ENCODE results near the gene ADAM23.
A peak's percentile ranks its signal among the peaks of the same experiment; 100 is the strongest.
"Not testable (repeated sequence)": the region's sequence is repeated elsewhere in the genome, so short reads cannot be mapped to it uniquely, and the experiment has no call there.

The ADAM23 gene

GRCh38 chr2:206442833-206443734, at the start of gene ADAM23:
TSS of gene ADAM23 (plus strand) at chr2:206443532. CDS start at chr2:206443867, 335 bp downstream.
- H3K9me3 ChIP-seq, result no peaks in the 10 kb centered on the region
- peaks cover 18% of the 10 kb centered on the region in 2 experiments for H3K4me1 ChIP-seq (ENCODE audit: control insufficient read depth in 1 of 2, insufficient read depth in 1 of 2, low read depth in 1 of 2, low read length in 1 of 2)
- TF ChIP-seq CTCF (IDR thresholded peaks at IDR 0.05), result no peak
- H3K4me3 ChIP-seq (ENCODE audit: low read depth in 1 of 2, low read length in 1 of 2), result peak within 1 kb of the TSS; percentile 24 to 45
- H3K36me3 ChIP-seq, result no peaks in the 10 kb centered on the region
- H3K27me3 ChIP-seq, result peaks cover 98% of the 10 kb centered on the region
- no peak within 1 kb of the TSS for H3K27ac ChIP-seq

- Histone ChIP-seq H3K4me3 (ENCODE audit: low read depth in 1 of 2, low read length in 1 of 2) (no peak overlapping the region), H3K27me3 (no peaks in the 10 kb centered on the region), H3K4me1 (ENCODE audit: control insufficient read depth in 1 of 2, insufficient read depth in 1 of 2, low read depth in 1 of 2, low read length in 1 of 2) (no peaks in the 10 kb centered on the region), H3K27ac (no peak overlapping the region), H3K36me3 (no peaks in the 10 kb centered on the region), H3K9me3 (no peaks in the 10 kb centered on the region)
- TF ChIP-seq CTCF (IDR thresholded peaks at IDR 0.05), result no peak
Measured at GRCh38 chr2:206396211-206396610, 47.1 kb upstream of the ADAM23 start.

GRCh38 chr2:206402956-206403569, 40.3 kb upstream of the ADAM23 start:
- not testable (repeated sequence) for H3K4me3 ChIP-seq (ENCODE audit: low read depth in 1 of 2, low read length in 1 of 2); H3K4me1 ChIP-seq (ENCODE audit: control insufficient read depth in 1 of 2, insufficient read depth in 1 of 2, low read depth in 1 of 2, low read length in 1 of 2); H3K27me3 ChIP-seq; H3K36me3 ChIP-seq; H3K27ac ChIP-seq; H3K9me3 ChIP-seq

GRCh38 chr2:206408323-206409320, 34.7 kb upstream of the ADAM23 start:
- Histone ChIP-seq H3K27me3 (no peaks in the 10 kb centered on the region), H3K4me1 (ENCODE audit: control insufficient read depth in 1 of 2, insufficient read depth in 1 of 2, low read depth in 1 of 2, low read length in 1 of 2) (no peaks in the 10 kb centered on the region), H3K9me3 (no peaks in the 10 kb centered on the region), H3K4me3 (ENCODE audit: low read depth in 1 of 2, low read length in 1 of 2) (no peak overlapping the region), H3K27ac (no peak overlapping the region), H3K36me3 (no peaks in the 10 kb centered on the region)
- no peak for TF ChIP-seq CTCF (IDR thresholded peaks at IDR 0.05)

- H3K4me1 ChIP-seq (ENCODE audit: control insufficient read depth in 1 of 2, insufficient read depth in 1 of 2, low read depth in 1 of 2, low read length in 1 of 2), result no peaks in the 10 kb centered on the region
- no peaks in the 10 kb centered on the region for H3K36me3 ChIP-seq
- no peaks in the 10 kb centered on the region for H3K9me3 ChIP-seq
- no peak overlapping the region for H3K27ac ChIP-seq
- no peaks in the 10 kb centered on the region for H3K27me3 ChIP-seq
- H3K4me3 ChIP-seq (ENCODE audit: low read depth in 1 of 2, low read length in 1 of 2), result no peak overlapping the region
- TF ChIP-seq CTCF (IDR thresholded peaks at IDR 0.05), result no peak
Measured at GRCh38 chr2:206410714-206411113, 32.6 kb upstream of the ADAM23 start.

Data from neutrophil (primary cell).